ENCODE measurements around the gene SORBS1. TPM values are rescaled to one million over a fixed set of nuclear protein-coding genes. Genes with fewer than 3 reads are reported as not detected.

SORBS1 gene
- total RNA-seq, 1 experiment from 2014 or later = 39.9 TPM

DNA sequence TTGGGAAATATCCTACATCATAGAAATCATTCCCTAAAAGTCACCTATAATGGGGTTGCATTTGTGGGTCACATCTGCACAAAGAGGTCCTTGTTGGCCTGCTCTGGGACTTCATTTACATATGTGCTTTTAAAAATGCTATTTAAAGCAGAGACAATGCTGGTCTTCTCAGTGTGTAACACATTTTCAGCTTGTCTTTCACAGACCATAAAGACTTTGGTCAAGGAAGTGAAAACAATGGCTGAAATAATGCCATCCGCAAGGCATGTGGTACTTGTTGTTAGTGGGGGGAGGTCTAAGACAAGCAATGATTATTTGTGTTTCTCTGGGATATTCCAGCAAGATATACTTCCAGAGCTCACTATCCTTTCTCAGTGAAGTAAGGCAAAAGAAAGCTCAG is 185.8 kb downstream of the SORBS1 start:
- H3K27me3 Mint-ChIP-seq (ENCODE audit: low read depth) = no peaks in the 10 kb centered on the region
- peaks cover 5% of the 10 kb centered on the region; the same call in 1 of the 2 replicates for H3K36me3 Mint-ChIP-seq
- POLR2A ChIA-PET = interaction anchor here (0.6 to 1.3 kb wide), 3 partner anchors 13 to 667 kb away, joined by 3 to 5 read pairs (median 3); no protein-coding TSS in a partner anchor
- no peak for DNase-seq (ENCODE audit: low spot score)
- no peak overlapping the region for H3K27ac Mint-ChIP-seq
- CTCF ChIA-PET = interaction anchor here (0.7 to 6.4 kb wide), 38 partner anchors 8 to 532 kb away, joined by 3 to 79 read pairs (median 5); partner anchors contain the start of genes CC2D2B and TCTN3
- no peaks in the 10 kb centered on the region for H3K9me3 Mint-ChIP-seq
- TF ChIP-seq, protein P1, sequence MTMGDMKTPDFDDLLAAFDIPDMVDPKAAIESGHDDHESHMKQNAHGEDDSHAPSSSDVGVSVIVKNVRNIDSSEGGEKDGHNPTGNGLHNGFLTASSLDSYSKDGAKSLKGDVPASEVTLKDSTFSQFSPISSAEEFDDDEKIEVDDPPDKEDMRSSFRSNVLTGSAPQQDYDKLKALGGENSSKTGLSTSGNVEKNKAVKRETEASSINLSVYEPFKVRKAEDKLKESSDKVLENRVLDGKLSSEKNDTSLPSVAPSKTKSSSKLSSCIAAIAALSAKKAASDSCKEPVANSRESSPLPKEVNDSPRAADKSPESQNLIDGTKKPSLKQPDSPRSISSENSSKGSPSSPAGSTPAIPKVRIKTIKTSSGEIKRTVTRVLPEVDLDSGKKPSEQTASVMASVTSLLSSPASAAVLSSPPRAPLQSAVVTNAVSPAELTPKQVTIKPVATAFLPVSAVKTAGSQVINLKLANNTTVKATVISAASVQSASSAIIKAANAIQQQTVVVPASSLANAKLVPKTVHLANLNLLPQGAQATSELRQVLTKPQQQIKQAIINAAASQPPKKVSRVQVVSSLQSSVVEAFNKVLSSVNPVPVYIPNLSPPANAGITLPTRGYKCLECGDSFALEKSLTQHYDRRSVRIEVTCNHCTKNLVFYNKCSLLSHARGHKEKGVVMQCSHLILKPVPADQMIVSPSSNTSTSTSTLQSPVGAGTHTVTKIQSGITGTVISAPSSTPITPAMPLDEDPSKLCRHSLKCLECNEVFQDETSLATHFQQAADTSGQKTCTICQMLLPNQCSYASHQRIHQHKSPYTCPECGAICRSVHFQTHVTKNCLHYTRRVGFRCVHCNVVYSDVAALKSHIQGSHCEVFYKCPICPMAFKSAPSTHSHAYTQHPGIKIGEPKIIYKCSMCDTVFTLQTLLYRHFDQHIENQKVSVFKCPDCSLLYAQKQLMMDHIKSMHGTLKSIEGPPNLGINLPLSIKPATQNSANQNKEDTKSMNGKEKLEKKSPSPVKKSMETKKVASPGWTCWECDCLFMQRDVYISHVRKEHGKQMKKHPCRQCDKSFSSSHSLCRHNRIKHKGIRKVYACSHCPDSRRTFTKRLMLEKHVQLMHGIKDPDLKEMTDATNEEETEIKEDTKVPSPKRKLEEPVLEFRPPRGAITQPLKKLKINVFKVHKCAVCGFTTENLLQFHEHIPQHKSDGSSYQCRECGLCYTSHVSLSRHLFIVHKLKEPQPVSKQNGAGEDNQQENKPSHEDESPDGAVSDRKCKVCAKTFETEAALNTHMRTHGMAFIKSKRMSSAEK (CRISPR knock-in tag; IDR thresholded peaks at IDR 0.05; ENCODE audit: borderline replicate concordance) = no peak
- TF ChIP-seq, protein P2, sequence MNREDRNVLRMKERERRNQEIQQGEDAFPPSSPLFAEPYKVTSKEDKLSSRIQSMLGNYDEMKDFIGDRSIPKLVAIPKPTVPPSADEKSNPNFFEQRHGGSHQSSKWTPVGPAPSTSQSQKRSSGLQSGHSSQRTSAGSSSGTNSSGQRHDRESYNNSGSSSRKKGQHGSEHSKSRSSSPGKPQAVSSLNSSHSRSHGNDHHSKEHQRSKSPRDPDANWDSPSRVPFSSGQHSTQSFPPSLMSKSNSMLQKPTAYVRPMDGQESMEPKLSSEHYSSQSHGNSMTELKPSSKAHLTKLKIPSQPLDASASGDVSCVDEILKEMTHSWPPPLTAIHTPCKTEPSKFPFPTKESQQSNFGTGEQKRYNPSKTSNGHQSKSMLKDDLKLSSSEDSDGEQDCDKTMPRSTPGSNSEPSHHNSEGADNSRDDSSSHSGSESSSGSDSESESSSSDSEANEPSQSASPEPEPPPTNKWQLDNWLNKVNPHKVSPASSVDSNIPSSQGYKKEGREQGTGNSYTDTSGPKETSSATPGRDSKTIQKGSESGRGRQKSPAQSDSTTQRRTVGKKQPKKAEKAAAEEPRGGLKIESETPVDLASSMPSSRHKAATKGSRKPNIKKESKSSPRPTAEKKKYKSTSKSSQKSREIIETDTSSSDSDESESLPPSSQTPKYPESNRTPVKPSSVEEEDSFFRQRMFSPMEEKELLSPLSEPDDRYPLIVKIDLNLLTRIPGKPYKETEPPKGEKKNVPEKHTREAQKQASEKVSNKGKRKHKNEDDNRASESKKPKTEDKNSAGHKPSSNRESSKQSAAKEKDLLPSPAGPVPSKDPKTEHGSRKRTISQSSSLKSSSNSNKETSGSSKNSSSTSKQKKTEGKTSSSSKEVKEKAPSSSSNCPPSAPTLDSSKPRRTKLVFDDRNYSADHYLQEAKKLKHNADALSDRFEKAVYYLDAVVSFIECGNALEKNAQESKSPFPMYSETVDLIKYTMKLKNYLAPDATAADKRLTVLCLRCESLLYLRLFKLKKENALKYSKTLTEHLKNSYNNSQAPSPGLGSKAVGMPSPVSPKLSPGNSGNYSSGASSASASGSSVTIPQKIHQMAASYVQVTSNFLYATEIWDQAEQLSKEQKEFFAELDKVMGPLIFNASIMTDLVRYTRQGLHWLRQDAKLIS (CRISPR knock-in tag; IDR thresholded peaks at IDR 0.05; ENCODE audit: borderline replicate concordance) = no peak
- TF ChIP-seq, protein P3, sequence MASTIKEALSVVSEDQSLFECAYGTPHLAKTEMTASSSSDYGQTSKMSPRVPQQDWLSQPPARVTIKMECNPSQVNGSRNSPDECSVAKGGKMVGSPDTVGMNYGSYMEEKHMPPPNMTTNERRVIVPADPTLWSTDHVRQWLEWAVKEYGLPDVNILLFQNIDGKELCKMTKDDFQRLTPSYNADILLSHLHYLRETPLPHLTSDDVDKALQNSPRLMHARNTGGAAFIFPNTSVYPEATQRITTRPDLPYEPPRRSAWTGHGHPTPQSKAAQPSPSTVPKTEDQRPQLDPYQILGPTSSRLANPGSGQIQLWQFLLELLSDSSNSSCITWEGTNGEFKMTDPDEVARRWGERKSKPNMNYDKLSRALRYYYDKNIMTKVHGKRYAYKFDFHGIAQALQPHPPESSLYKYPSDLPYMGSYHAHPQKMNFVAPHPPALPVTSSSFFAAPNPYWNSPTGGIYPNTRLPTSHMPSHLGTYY (CRISPR knock-in tag; IDR thresholded peaks at IDR 0.05) = no peak
- TF ChIP-seq, protein P4, sequence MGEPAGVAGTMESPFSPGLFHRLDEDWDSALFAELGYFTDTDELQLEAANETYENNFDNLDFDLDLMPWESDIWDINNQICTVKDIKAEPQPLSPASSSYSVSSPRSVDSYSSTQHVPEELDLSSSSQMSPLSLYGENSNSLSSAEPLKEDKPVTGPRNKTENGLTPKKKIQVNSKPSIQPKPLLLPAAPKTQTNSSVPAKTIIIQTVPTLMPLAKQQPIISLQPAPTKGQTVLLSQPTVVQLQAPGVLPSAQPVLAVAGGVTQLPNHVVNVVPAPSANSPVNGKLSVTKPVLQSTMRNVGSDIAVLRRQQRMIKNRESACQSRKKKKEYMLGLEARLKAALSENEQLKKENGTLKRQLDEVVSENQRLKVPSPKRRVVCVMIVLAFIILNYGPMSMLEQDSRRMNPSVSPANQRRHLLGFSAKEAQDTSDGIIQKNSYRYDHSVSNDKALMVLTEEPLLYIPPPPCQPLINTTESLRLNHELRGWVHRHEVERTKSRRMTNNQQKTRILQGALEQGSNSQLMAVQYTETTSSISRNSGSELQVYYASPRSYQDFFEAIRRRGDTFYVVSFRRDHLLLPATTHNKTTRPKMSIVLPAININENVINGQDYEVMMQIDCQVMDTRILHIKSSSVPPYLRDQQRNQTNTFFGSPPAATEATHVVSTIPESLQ (CRISPR knock-in tag; IDR thresholded peaks at IDR 0.05) = no peak
- TF ChIP-seq, protein P5, sequence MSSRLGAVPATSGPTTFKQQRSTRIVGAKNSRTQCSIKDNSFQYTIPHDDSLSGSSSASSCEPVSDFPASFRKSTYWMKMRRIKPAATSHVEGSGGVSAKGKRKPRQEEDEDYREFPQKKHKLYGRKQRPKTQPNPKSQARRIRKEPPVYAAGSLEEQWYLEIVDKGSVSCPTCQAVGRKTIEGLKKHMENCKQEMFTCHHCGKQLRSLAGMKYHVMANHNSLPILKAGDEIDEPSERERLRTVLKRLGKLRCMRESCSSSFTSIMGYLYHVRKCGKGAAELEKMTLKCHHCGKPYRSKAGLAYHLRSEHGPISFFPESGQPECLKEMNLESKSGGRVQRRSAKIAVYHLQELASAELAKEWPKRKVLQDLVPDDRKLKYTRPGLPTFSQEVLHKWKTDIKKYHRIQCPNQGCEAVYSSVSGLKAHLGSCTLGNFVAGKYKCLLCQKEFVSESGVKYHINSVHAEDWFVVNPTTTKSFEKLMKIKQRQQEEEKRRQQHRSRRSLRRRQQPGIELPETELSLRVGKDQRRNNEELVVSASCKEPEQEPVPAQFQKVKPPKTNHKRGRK (CRISPR knock-in tag; IDR thresholded peaks at IDR 0.05; ENCODE audit: borderline replicate concordance) = no peak
- TF ChIP-seq EMX1 (CRISPR knock-in tag; IDR thresholded peaks at IDR 0.05) (no peak), RELA (CRISPR knock-in tag; IDR thresholded peaks at IDR 0.05; ENCODE audit: borderline replicate concordance) (no peak)
- TF ChIP-seq, protein P6, sequence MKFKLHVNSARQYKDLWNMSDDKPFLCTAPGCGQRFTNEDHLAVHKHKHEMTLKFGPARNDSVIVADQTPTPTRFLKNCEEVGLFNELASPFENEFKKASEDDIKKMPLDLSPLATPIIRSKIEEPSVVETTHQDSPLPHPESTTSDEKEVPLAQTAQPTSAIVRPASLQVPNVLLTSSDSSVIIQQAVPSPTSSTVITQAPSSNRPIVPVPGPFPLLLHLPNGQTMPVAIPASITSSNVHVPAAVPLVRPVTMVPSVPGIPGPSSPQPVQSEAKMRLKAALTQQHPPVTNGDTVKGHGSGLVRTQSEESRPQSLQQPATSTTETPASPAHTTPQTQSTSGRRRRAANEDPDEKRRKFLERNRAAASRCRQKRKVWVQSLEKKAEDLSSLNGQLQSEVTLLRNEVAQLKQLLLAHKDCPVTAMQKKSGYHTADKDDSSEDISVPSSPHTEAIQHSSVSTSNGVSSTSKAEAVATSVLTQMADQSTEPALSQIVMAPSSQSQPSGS (CRISPR knock-in tag; IDR thresholded peaks at IDR 0.05; ENCODE audit: borderline replicate concordance, low read depth) = no peak
- no peak for ATAC-seq
- H3K4me3 Mint-ChIP-seq = no peak overlapping the region
- H3K4me1 Mint-ChIP-seq = peaks cover 28% of the 10 kb centered on the region

All from WTC11 (cell line).